HL-60/S4 treated with retinoic acid at 250 ng/mL for 4 days and 3 days (cell line): ENCODE data around the gene PARD3.
"Not testable (repeated sequence)": the region's sequence is repeated elsewhere in the genome, so short reads cannot be mapped to it uniquely, and the experiment has no call there.

Experiments
- in situ Hi-C: fragments of 300-500 bp; cut with MboI; formaldehyde crosslinking; loops from 2 replicates; pipeline ENCODE4 v1.7.0; 2022; ENCODE audit warnings: low sequenced_read_pairs

Gene PARD3

DNA sequence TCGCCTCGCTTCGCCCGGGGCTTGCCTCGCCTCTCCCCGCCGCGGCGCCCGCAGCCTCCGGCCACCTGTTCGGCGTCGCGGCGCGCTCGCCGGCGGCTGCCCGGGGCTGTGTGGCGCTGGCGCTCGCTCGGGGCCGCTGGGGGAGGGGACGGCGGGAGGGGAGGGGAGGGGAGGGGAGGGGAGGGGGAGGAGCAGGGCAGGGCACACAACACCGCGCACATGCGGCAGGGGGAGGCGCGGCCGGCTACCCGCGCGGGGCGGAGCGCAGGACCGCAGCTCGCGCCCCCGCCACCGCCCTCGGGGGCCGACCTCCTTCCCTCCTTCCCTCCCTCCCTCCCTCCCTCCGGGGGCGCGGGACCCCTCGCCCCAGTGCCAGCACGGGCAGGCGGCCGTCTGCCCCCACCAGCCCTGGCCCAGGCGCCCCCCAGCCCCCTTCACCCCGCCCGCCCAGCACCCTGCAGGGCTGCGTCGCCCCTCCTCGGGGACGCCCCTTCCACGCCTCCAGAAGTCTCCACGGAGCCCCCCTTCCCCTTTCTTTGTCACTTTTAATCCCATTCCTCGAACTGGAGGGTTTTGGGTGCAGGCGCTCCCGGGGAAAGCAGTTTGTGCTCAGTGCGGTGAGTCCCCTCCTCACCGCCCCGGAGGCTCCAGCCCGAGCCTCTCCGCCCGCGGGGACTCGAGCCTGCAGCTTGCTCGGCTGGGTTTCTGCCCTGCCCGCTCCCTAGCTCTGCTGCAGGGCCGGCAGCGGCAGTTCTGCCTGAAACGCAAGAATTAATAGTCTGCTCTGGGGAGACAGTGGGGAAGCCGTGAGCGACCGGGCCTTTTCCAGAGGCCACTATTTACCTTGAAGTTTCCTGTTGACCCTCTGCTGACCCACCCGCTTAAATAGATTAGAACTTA lies at the start of gene PARD3:
TSS of gene PARD3 (minus strand) at position 112 of the 900 bp plus-strand sequence. CDS start 301 bp downstream, outside the sequence.
- in situ Hi-C loops, result no loop called here

DNA sequence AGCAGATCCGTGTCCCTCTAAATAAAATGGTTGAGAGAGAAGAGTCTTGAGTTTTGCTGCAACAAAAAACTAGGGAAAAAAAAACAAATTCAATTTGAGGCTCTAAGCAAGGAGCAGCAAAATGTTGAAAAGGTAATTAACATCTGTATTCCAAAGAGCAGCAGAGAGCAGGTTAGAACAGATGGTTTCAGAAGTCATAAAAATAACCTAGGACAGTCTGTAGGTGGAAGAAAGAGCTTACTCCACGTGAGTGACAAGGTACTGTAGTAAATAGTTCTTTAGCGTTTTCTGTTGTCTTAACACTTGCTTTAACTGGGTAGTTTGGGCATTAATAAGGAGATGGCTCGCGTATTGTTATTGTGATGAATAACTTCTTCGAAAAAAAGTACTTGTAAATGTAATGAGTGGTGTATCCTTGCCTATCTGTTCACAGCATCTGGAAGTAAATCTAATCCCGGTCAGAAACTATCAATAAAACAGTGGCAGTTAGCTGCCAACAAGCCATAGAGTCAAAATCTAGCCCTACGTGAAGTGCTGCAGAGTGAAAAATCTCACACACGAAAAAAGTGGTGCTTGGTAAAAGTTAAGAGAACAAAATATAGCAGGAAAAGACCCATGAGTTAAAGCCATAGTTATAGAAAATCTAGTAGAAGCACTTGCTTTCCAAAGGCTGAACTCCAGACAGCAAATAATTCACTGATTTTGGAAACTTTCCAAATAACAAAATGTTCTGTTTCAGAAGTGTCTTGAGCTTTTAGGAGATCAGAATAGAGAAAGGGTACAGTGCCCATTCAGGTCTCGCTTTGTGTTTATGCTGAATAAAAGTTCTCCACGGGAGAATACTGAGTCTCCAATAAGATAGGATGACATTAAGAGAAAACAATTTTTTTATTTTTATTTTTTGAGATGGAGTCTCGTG lies 49.3 kb upstream of the PARD3 start:
- in situ Hi-C loops, result no loop called here

DNA sequence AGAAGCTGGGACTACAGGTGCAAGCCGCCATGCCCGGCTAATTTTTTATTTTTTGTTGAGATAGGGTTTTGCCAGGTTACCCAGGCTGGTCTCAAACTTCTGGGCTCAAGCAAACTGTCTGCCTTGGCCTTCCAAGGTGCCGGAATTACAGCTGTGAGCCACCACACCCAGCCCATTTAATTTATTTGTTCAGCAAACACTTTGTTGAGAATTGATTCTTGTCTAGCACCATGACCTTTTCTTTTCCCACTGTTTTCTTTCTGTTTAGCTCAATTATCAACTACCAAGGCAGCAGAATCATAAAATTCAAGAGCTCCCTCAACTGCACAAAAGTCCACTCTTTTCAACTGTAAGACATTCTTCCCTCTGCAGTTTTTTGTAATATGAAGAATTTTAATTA lies 47.8 kb upstream of the PARD3 start:
- in situ Hi-C loops, result no loop called here

DNA sequence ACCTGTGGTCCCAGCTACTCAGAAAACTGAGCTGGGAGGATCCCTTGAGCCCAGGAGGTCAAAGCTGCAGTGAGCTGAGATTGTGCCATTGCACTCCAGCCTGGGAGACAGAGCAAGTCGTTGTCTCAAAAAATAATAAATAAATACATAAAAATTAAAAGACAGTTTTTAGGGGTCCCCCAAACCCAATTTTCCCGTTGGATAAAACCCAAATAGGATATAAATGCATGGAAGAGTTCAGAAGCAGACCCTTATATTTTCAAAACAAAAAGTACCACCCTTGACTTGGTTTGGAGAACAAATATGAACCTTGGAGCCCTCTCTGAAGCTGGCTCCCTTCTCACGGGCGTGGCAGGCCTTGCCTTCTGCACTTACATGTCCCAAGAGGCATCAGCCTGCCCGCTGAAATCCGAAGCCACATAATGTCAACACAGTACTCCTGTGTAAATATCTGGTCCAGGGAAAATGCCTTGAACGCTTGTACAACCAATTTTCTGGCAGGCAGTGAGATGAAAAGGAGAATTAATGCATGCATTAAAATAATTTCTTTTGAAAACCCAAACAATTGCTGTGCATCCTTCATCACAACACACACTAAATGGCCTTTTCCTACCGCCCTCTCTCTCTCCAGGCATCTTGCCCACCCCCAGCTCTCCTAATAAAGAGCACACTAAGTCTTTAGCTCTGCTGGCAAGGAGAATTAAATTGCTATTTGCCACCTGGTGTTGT lies 46.4 kb upstream of the PARD3 start:
- in situ Hi-C loops, result no loop called here

DNA sequence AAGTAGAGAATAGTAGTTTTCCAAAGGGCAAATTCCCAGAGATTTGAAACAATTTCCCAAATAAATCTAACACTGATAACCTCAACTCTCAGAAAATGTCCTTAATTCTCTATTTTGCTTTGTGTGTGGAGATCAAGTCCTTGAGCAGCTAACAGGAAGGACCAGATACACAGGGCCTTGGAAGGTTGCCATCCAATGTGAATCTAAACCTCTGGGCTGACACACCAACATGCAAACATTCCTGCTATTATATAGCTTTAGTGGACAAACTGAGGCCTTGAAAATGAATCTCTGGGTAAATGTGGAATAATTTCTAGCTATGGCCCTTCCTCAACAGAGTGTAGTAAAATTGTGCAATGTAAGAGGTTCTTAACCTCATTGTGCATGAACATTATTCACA lies 44.1 kb upstream of the PARD3 start:
- in situ Hi-C loops, result no loop called here

DNA sequence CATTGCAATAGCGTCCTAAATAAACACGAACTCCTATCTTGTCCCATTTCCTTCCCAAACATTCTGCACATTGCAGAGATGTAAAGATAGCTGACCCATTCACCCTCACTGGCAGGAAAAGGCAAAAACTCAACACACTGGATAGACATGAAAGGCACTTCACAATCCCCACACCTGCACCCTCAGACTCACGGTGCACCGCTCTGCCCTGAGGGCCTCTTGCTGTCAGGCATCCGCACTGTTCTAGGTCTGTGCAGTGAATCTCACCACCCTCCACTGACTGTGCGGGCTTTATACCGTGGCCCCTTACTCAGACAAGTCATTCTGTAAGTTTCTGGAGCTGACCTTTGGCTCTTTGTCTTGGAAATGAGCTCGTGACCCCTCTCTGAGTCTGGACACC lies 42.9 kb upstream of the PARD3 start:
- in situ Hi-C loops, result no loop called here

DNA sequence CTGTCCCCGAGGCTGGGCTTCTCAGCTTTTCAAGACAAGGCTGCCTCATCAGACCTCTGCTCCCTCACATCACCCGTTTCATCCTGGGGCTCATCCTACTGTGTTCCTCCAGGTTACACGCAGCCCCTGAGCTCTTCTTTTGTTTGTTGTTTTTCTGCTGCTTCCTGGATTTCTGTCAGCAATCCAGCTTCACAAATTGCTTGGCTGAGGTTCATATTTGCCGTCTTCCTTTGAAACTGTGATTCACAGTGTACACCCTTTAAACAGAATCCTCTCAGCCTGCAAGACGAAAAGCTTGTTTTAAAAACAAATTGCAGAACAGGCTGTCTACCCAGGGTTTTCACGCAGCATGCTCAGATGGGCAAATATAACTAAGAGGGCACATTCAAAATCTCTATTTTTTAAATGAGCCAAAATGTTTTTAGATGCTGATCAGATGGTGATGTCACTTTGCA lies 39.1 kb upstream of the PARD3 start:
- in situ Hi-C loops, result no loop called here

DNA sequence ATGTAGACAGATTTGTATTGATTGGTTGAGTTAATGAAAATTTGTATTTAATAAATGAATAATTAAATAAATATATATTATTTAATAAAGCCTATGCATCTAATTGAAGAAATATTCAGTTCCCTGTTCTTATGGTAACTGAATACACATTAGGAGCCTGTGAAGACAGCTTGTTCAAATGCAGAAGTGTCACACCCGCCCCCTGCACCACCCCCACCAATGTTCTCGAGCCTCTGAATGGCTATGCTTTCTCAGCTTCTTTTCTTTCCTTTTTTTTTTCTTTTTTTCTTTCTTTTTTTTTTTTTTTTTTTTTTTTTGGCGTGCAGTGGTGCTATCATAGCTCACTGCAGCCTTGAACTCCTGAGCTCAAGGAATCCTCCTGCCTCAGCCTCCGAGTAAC lies 38.3 kb upstream of the PARD3 start:
- in situ Hi-C loops, result no loop called here

DNA sequence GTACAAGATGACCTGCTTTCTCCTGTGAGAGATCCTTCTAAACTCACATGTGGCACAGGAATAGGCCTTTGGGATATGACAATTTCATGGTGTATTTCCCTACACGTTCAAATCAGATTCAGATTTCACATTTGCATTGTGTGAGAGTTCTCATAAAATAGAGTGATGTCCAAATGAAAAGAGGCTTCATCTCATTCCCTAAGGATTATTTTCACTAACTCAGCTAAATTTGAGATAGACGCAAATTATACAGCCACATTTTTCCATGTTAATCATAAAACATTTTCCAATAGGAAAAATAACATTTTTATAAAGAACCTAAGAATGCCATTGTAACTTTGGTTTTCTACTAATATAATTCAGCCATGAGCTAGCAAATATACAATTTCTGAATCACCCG lies 35.5 kb upstream of the PARD3 start:
- in situ Hi-C loops, result no loop called here

DNA sequence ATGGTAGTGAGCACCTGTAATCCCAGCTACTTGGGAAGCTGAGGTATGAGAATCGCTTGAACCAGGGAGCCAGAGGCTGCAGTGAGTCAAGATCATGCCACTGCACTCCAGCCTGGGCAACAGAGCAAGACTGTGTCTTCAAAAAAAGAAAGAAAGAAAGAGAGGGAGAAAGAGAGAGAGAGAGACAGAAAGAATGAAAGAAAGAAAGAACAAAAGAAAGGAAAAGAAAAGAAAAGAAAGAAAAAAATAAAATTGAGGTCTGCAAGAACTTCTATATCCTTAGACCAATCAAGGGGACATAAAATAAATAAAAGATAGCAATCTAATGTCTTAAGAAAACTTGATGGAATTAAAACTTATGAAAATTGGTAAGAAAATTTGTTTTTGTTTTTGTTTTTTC lies 34.9 kb upstream of the PARD3 start:
- in situ Hi-C loops, result no loop called here

DNA sequence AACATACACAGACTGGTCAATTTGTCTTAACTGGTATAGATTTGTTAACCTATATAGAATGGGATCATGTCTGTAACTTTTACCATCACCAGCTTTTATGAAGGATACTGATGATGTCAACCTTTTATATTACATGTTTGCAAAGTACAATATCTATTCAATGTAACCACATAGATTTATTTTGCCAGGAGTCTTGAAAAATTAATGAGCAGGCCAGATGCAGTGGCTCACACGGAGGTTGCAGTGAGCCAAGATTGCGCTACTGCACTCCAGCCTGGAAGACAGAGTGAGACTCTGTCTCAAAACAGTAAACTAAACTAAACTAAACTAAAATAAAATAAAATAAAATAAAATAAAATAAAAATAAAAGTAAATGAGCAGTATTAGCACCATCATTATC lies 30.0 kb upstream of the PARD3 start:
- in situ Hi-C loops, result no loop called here

DNA sequence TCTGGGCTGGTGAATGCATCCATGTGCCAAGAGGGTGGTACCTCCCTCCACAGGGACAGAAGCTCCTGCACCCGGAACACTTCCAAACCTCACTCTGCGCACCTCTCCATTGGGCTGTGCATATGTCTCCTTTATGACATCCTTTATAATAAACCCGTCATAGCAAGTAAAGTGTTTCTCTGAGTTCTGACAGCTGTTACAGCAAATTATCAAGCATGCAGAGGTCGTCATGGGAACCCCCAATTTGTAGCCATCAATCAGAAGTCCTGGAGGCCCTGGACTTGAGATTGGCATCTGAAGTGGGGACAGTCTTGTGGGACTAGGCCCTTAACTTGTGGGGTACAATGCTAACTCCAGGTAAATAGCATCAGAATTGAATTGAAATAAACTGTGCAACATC lies 29.4 kb upstream of the PARD3 start:
- in situ Hi-C loops, result no loop called here

DNA sequence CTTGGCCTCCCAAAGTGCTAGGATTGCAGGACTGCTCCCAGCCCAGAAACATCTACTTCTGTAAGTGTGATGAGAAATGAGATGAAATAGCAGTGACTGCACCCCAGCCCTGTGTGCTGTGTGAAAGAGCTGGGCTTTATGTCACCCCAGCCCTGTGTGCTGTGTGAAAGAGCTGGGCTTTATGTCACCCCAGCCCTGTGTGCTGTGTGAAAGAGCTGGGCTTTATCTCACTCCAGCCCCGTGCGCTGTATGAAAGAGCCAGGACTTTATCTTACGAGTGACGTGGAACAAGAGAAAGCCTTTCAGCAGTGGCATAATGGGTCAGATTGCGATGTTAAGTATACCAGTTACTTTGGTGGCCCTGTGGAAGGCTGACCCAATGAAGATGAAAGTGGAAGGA lies 28.4 kb upstream of the PARD3 start:
- in situ Hi-C loops, result not testable (repeated sequence)

DNA sequence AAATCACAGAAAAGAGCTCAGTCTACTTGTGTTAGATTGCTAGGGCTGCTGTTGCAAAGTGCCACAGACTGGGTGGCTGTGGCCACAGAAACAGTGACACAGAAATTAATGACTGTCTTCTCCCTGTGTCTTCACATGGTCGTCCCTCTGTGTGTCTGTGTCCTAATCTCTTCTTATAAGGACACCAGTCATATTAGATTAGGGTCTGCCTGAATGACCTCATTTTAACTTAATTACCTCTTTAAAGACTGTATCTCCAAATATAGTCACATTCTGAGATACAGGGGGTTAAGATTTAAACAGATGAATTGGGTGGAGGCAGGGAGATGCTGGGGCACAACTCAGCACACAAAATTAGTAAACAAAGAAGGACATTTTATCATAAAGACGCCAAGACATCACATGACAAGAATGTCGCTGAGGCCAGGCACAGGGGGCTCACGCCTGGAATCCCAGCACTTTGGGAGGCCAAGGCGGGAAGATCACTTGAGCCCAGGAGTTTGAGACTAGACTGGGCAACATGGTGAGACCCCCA lies 23.3 kb upstream of the PARD3 start:
- in situ Hi-C loops, result no loop called here

DNA sequence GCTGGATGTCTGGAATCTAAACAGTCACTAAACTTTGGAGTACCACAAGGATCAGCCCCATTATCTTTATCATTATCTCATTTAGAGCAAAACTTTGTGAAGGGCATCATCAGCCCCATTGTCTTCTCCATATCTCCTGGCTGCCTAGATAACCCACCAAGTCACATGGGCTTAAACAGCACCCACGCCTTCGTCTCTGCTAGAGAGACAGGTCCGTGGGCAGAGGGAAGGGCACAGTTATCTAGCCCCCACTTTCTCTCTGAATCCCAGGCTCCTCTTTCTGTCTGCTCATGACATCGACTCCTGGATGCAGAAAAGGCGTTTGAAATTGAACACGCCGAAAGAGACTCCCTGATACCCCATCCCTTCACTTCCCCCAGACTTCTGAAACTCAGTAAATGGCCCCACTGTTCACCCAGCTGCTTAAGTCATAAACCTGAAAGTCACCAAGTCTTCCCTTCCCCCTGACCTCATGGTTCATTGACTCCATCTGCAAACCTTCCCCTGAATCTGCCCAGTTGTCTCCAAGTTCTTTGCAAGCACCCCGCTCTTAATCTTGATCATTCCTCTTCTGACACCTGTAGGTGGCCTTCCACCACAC lies 20.9 kb upstream of the PARD3 start:
- in situ Hi-C loops, result no loop called here

DNA sequence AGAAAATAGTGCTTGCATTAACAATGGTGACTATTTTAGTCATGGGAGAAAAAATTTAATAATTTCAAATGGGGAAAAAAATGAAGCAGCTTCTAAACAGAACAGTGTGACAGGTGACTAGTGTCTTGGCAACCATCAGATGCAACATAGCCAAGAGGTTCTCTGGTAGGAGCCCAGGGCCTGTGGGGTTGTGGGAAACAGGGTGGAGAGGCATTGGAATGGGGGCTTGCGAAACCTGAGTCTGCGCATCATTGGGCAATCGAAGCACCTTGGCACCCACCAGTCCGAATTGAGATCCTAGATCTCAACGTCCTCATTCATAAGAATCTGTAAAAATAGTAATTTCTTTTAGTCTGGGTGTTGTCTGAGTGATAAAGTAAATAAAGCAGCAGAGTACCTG lies 19.2 kb upstream of the PARD3 start:
- in situ Hi-C loops, result no loop called here

DNA sequence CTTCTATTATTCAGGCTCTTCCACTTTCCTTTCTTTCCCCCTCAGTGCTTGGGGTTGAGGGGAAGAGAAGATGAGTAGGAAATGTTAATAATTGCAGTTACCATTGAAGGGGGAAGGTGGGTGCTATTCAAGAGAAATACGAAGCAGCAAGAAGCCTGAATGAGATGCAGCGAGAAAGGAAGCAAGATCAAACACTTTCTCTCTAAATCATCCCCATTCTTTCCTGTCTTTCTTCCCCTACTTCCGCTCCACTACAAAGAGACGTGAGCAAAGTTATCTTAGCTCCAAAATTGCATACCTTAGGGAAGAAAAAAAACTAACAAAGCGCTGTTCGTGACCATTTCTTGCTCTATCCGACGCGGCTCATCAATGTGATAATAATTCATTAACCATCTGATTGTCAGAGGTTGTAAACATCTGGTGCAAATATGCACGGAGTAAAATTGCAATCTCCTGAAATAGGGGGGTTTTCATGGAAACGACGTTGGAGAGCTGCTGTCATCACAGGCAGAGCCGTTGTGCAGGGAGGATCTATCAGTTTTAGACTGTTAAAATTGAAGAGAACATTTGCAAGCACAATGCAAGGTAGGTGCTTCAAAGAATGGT lies 15.2 kb upstream of the PARD3 start:
- in situ Hi-C loops, result no loop called here

DNA sequence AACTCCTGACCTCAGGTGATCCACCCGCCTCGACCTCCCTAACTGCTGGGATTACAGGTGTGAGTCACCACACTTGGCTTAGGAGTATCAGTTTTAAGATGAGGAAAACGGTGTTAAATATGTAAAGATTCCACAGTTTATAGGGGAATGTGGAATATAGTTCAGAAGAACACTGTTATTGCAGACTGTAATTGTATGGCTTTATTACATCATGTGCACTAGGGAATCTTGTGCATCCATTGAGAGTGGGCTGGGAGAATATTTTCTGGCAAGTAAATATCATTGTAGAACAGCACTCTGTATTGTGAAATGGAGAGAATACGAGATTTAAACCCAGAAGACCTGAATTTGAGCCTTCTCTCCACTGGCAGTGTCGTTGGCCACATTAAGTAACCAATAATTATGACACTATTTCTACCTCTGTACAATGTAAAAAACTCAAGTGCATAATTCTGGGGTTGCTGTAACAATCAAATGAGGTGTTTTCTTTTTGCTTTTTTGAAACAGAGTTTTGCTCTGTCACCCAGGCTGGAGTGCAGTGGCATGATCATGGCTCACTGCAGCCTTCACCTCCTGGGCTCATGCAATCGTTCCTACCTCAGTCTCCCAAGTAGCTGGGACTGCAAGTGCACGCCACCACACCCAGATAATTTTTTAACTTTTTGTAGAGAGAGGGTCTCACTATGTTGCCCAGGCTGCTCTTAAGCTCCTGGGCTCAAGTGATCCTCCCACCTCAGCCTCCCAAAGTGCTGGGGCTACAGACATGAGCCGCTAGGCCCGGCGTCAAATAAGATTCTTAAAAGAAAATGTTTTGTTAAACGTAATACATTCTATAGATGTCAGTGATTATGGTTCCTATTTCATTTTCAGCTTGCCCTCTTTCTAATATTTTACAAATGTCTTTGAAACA lies 12.0 kb upstream of the PARD3 start:
- in situ Hi-C loops, result no loop called here

DNA sequence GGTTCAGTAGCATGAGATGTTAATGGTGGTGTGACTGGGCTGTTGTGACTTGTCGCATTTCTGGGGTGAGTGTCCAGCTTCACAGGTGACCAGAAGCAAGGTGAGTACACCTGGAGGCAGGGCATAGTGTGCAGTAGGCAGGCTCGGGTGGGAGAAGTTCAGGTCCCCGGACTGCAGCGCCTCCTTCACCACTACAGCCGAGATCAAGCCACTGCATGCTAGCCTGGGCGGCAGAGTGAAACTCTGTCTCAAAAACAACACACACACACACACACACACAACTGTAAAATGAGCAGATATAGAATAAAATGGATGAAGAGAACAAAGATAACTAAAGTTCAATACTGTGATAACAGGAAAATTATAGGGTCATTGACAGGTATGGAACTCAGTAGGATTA lies 11.1 kb upstream of the PARD3 start:
- in situ Hi-C loops, result no loop called here
